H1 (cell line): ENCODE data around the gene GNAO1. TPM values are rescaled to one million over a fixed set of nuclear protein-coding genes. Genes with fewer than 3 reads are reported as not detected.

Experiments
- CTCF ChIA-PET: fragments of 300-600 bp; sonication (Branson Sonifier 250); formaldehyde crosslinking; loops from one replicate; lab custom pipeline; 2021; ENCODE audit not compliant: partially characterized antibody; lab: Charles Lee
- POLR2A ChIA-PET: fragments of 300-600 bp; sonication (Branson Sonifier 250); formaldehyde crosslinking; loops from one replicate; lab custom pipeline; 2021; ENCODE audit warnings: inconsistent platforms; ENCODE audit not compliant: partially characterized antibody; lab: Charles Lee
- DNase-seq, 2 experiments: peaks; one replicate each; pipeline versions ENCODE4 v3.0.0 to v3.0.0-alpha.2; 2010 to 2022; ENCODE audit warnings: low spot score in 2 of 2, low read depth in 1 of 2, mixed read lengths in 1 of 2
- FAIRE-seq: peaks from 2 replicates; lab custom pipeline; 2011; peaks lifted over from hg19 to GRCh38; lab: Jason Lieb, UNC
- H2AFZ ChIP-seq: 2 replicates; pipeline ENCODE4 v1.8.1; 2012; ENCODE audit warnings: low read length, inconsistent platforms
- H2AK5ac ChIP-seq: 2 replicates; pipeline ENCODE4 v1.6.1; 2013; ENCODE audit warnings: low read depth, low read length
- H2BK120ac ChIP-seq: replicated peaks from 2 replicates; pipeline ENCODE3; 2013; ENCODE audit warnings: low read depth, low read length, inconsistent platforms
- H2BK12ac ChIP-seq: 2 replicates; pipeline ENCODE4 v1.6.1; 2013; ENCODE audit warnings: low read depth, low read length
- H2BK15ac ChIP-seq: 2 replicates; pipeline ENCODE4 v1.6.1; 2013; ENCODE audit warnings: low read length
- H2BK20ac ChIP-seq: 2 replicates; pipeline ENCODE4 v1.6.1; 2013; ENCODE audit warnings: low read length
- H2BK5ac ChIP-seq: 2 replicates; pipeline ENCODE4 v1.6.1; 2013; ENCODE audit warnings: low read depth, low read length
- H3K14ac ChIP-seq: 2 replicates; pipeline ENCODE4 v1.6.1; 2013; ENCODE audit warnings: inconsistent platforms; ENCODE audit not compliant: insufficient read length
- H3K18ac ChIP-seq: 2 replicates; pipeline ENCODE4 v1.6.1; 2013; ENCODE audit warnings: low read length; ENCODE audit errors: extremely low read depth
- H3K23ac ChIP-seq: 2 replicates; pipeline ENCODE4 v1.6.1; 2013; ENCODE audit warnings: inconsistent platforms; ENCODE audit not compliant: insufficient read length
- H3K23me2 ChIP-seq: 2 replicates; pipeline ENCODE4 v1.6.1; 2013; ENCODE audit warnings: low read depth, low read length
- H3K27ac ChIP-seq: 2 replicates; pipeline ENCODE4 v1.6.1; 2011; ENCODE audit warnings: low read depth, low read length, inconsistent platforms
- H3K27me3 ChIP-seq, 4 experiments: replicated peaks in 1 of 4; 1 replicate in 1 of 4; 2 replicates in 3 of 4; pipeline versions ENCODE4 v1.6.1 to v1.8.1; 2011 to 2013; ENCODE audit warnings: low read length in 3 of 4, mild to moderate bottlenecking in 3 of 4, inconsistent platforms in 2 of 4, mixed read lengths in 2 of 4, moderate library complexity in 1 of 4; ENCODE audit not compliant: control insufficient read depth in 3 of 4, insufficient read depth in 3 of 4; ENCODE audit errors: extremely low read depth in 1 of 4
- H3K36me3 ChIP-seq, 4 experiments: 2 replicates each; pipeline versions ENCODE4 v1.6.1 to v1.8.1; 2011 to 2013; ENCODE audit warnings: mild to moderate bottlenecking in 4 of 4, low read length in 3 of 4, moderate library complexity in 2 of 4, control low read depth in 1 of 4, inconsistent platforms in 1 of 4; ENCODE audit not compliant: insufficient read depth in 4 of 4, control insufficient read depth in 2 of 4
- H3K4ac ChIP-seq: replicated peaks from 2 replicates; pipeline ENCODE3; 2013; ENCODE audit warnings: low read length, low read depth, mixed read lengths, inconsistent platforms; ENCODE audit not compliant: insufficient read length
- H3K4me1 ChIP-seq, 4 experiments: replicated peaks in 1 of 4; 1 replicate in 1 of 4; 2 replicates in 3 of 4; pipeline versions ENCODE4 v1.6.1 to v1.8.1; 2011 to 2013; ENCODE audit warnings: low read length in 3 of 4, inconsistent platforms in 2 of 4, mixed read lengths in 1 of 4; ENCODE audit not compliant: insufficient read depth in 4 of 4, control insufficient read depth in 3 of 4
- H3K4me2 ChIP-seq, 2 experiments: 2 replicates each; pipeline versions ENCODE4 v1.6.1 to v1.8.1; 2011 to 2013; ENCODE audit warnings: low read depth in 2 of 2, low read length in 2 of 2, control low read depth in 1 of 2, inconsistent platforms in 1 of 2, mild to moderate bottlenecking in 1 of 2; ENCODE audit not compliant: insufficient read depth in 1 of 2
- H3K4me3 ChIP-seq, 4 experiments: fragments of 200-600, 300-600 bp in 1 of 4; sonication (generic), shearing (Covaris generic), sonication (Bioruptor Twin) in 1 of 4; 2 replicates each; pipeline versions ENCODE4 v1.5.1 to v1.8.1; 2011 to 2016; ENCODE audit warnings: low read length in 4 of 4, low read depth in 3 of 4, control low read depth in 2 of 4, inconsistent platforms in 2 of 4, mild to moderate bottlenecking in 2 of 4, mixed read lengths in 1 of 4, moderate library complexity in 1 of 4; ENCODE audit not compliant: insufficient read depth in 2 of 4; ENCODE audit errors: extremely low read depth in 1 of 4
- H3K56ac ChIP-seq: replicated peaks from 2 replicates; pipeline ENCODE3; 2013; ENCODE audit warnings: low read depth, mild to moderate bottlenecking, mixed read lengths, low read length, inconsistent platforms; ENCODE audit not compliant: insufficient read length
- H3K79me1 ChIP-seq: 2 replicates; pipeline ENCODE4 v1.6.1; 2013; ENCODE audit warnings: low read depth, low read length, control low read depth
- H3K79me2 ChIP-seq, 2 experiments: 2 replicates each; pipeline versions ENCODE4 v1.6.1 to v1.8.1; 2012 to 2013; ENCODE audit warnings: low read length in 2 of 2, mild to moderate bottlenecking in 2 of 2, inconsistent platforms in 1 of 2; ENCODE audit not compliant: insufficient read depth in 2 of 2, control insufficient read depth in 1 of 2
- H3K9ac ChIP-seq, 4 experiments: replicated peaks in 1 of 4; 1 replicate in 1 of 4; 2 replicates in 3 of 4; pipeline versions ENCODE4 v1.6.1 to v1.8.1; 2011 to 2013; ENCODE audit warnings: low read depth in 3 of 4, low read length in 3 of 4, control low read depth in 2 of 4, mild to moderate bottlenecking in 2 of 4, moderate library complexity in 2 of 4, inconsistent platforms in 1 of 4; ENCODE audit errors: extremely low read depth in 1 of 4
- H3K9me3 ChIP-seq, 2 experiments: 2 replicates each; pipeline versions ENCODE4 v1.6.1 to v1.8.1; 2012 to 2013; ENCODE audit warnings: mild to moderate bottlenecking in 2 of 2, moderate library complexity in 2 of 2, control low read depth in 1 of 2, inconsistent platforms in 1 of 2, low read depth in 1 of 2, low read length in 1 of 2, mixed read lengths in 1 of 2; ENCODE audit not compliant: insufficient read depth in 2 of 2
- H4K20me1 ChIP-seq, 2 experiments: replicated peaks in 1 of 2; 2 replicates each; pipeline versions ENCODE3 to v1.8.1; 2011 to 2013; ENCODE audit warnings: inconsistent platforms in 2 of 2, low read length in 2 of 2, mild to moderate bottlenecking in 1 of 2; ENCODE audit not compliant: insufficient read depth in 2 of 2, control insufficient read depth in 1 of 2
- H4K5ac ChIP-seq: 2 replicates; pipeline ENCODE4 v1.6.1; 2013; ENCODE audit warnings: low read length, low read depth, mixed read lengths, inconsistent platforms; ENCODE audit not compliant: insufficient read length
- H4K8ac ChIP-seq: 2 replicates; pipeline ENCODE4 v1.8.0; 2013; ENCODE audit warnings: mild to moderate bottlenecking, moderate library complexity, low read length, inconsistent platforms; ENCODE audit not compliant: insufficient read depth; ENCODE audit errors: extremely low read depth
- H4K91ac ChIP-seq: replicated peaks from 2 replicates; pipeline ENCODE3; 2013; ENCODE audit warnings: low read length, mixed read lengths, inconsistent platforms; ENCODE audit not compliant: insufficient read length
- ASH2L ChIP-seq: fragments of 200-600, 300-600 bp; sonication (generic); IDR thresholded peaks from one replicate; pipeline ENCODE4 v1.7.1; 2017; ENCODE audit warnings: low read length
- BCL11A ChIP-seq, 2 experiments: IDR thresholded peaks; one replicate each; pipeline ENCODE4 v1.6.1; 2011; ENCODE audit warnings: low read depth in 2 of 2, low read length in 2 of 2, mild to moderate bottlenecking in 2 of 2
- EZH2 ChIP-seq: fragments of 200-600 bp; sonication (generic); IDR thresholded peaks from 2 replicates; pipeline ENCODE4 v1.7.1; 2012; ENCODE audit warnings: low read depth, mild to moderate bottlenecking, moderate library complexity, low read length, inconsistent platforms; ENCODE audit not compliant: severe bottlenecking
- FOSL1 ChIP-seq: IDR thresholded peaks from 2 replicates; pipeline ENCODE4 v1.6.1; 2011; ENCODE audit warnings: mild to moderate bottlenecking, low read depth, low read length, moderate library complexity; ENCODE audit not compliant: insufficient read depth
- GTF2F1 ChIP-seq: IDR thresholded peaks from 2 replicates; pipeline ENCODE4 v1.6.1; 2012; ENCODE audit warnings: low read depth, low read length, improper control_type of control experiment, borderline replicate concordance
- JUND ChIP-seq: IDR thresholded peaks from 2 replicates; pipeline ENCODE4 v1.6.1; 2011; ENCODE audit warnings: mild to moderate bottlenecking, improper control_type of control experiment, low read length
- KDM1A ChIP-seq: fragments of 200-600, 300-600 bp; sonication (generic); IDR thresholded peaks from 2 replicates; pipeline ENCODE4 v1.7.1; 2016; ENCODE audit warnings: mild to moderate bottlenecking, low read length, borderline replicate concordance
- KDM5A ChIP-seq: fragments of 200-600 bp; IDR thresholded peaks from 2 replicates; pipeline ENCODE4 v1.7.1; 2012; ENCODE audit warnings: mild to moderate bottlenecking, low read length, inconsistent platforms, mixed read lengths
- RNF2 ChIP-seq: fragments of 200-900, 300-1000 bp; sonication (generic); IDR thresholded peaks from 2 replicates; pipeline ENCODE4 v1.7.1; 2016; ENCODE audit warnings: borderline replicate concordance, low read depth, mild to moderate bottlenecking, antibody characterized with exemption, low read length; ENCODE audit not compliant: poor library complexity, severe bottlenecking; ENCODE audit errors: missing control alignments
- SAP30 ChIP-seq: fragments of 300-600 bp; sonication (generic); IDR thresholded peaks from 2 replicates; pipeline ENCODE4 v1.7.1; 2012; ENCODE audit warnings: low read length, moderate library complexity, mild to moderate bottlenecking, inconsistent platforms; ENCODE audit not compliant: insufficient read depth, insufficient replicate concordance
- SIN3A ChIP-seq, 2 experiments: IDR thresholded peaks in 1 of 2; conservative IDR thresholded peaks in 1 of 2; 2 replicates each; pipeline ENCODE4 v1.6.1; 2011 to 2012; ENCODE audit warnings: low read length in 2 of 2, improper control_type of control experiment in 1 of 2, low read depth in 1 of 2, mild to moderate bottlenecking in 1 of 2
- SP1 ChIP-seq: IDR thresholded peaks from 2 replicates; pipeline ENCODE4 v1.6.1; 2011; ENCODE audit warnings: low read depth, low read length
- SUZ12 ChIP-seq: fragments of 200-600 bp; sonication (generic); IDR thresholded peaks from 2 replicates; pipeline ENCODE4 v1.6.1; 2012; ENCODE audit warnings: mild to moderate bottlenecking, inconsistent platforms, low read length, moderate library complexity, mixed read lengths
- WGBS, 2 experiments: shearing (Covaris generic) in 1 of 2; methylation state at CpG; one replicate each; pipeline versions ENCODE4 v1.1.6 to v1.1.7; 2013 to 2015; ENCODE audit warnings: low lambda C conversion rate in 2 of 2, mixed read lengths in 2 of 2, inconsistent platforms in 1 of 2, low coverage in 1 of 2, missing lambda C conversion rate in 1 of 2; ENCODE audit not compliant: insufficient replicate concordance in 2 of 2, insufficient coverage in 1 of 2, insufficient read length in 1 of 2; ENCODE audit errors: extremely low coverage in 1 of 2, missing lambda C conversion rate in 1 of 2; 5-methylcytosine and 5-hydroxymethylcytosine counted together
- polyA plus RNA-seq, 7 experiments: library from polyadenylated mRNA; depleted of rRNA in 3 of 7; stranded (reverse) in 5 of 7; unstranded in 2 of 7; fragments of >200 nt in 5 of 7; fragments of 200-250 nt in 2 of 7; gene quantifications; 1 replicate in 5 of 7; 2 replicates in 1 of 7; 4 replicates in 1 of 7; pipeline versions ENCODE4 v1.2.1 to v1.2.3, GENCODE V29; 2011 to 2013; ENCODE audit warnings: missing spikeins in 2 of 7, mixed read lengths in 2 of 7
- total RNA-seq: library from RNA; stranded (reverse); fragmentation: NEBNext Ultra II Directional; extraction: Animal tissue kit (Norgen Biotek cat#: 25700); gene quantifications from 2 replicates; pipeline ENCODE4 v1.2.1, GENCODE V29; 2021
- TF ChIP-seq, protein P1 (sequence below): IDR thresholded peaks from 2 replicates; pipeline ENCODE4 v1.6.1; 2011; ENCODE audit warnings: low read depth, mild to moderate bottlenecking, low read length; ENCODE audit not compliant: insufficient read depth

Gene GNAO1
- total and polyA plus RNA-seq, 2 of the 8 experiments (the other 6 are each of a cell fraction or from before 2014, with no cell fraction given), result 6.7 to 34.4 TPM

DNA sequence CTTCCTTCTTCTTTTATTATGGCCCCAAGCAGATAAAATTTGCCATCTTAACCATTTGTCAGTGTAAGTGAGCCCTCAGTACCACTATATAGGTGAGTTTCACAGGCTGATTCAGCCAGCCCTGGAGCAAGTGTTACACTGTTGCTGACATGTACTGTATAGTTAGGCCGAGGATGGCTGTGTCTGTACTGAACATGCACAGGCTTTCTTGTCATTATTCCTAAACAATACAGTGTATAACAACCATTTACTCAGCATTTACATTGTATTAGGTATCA lies 180.3 kb downstream of the GNAO1 start:
- no peak overlapping the region for H2BK20ac ChIP-seq
- no peaks in the 10 kb centered on the region for H4K20me1 ChIP-seq
- H3K9me3 ChIP-seq, result no peaks in the 10 kb centered on the region
- no peak for DNase-seq
- no peak overlapping the region for H3K4me2 ChIP-seq
- POLR2A ChIA-PET, result interaction anchor here (1.0 kb wide), 1 partner anchor 15 kb away, joined by 4 read pairs; no protein-coding TSS in a partner anchor
- 100% methylated on average over 1 of the region's 1 CpG; no CpG with 5 or more reads in 1 of the 2 experiments for WGBS, 2 experiments
- no peaks in the 10 kb centered on the region for H3K36me3 ChIP-seq
- H3K14ac ChIP-seq, result no peak overlapping the region
- no peak for FAIRE-seq
- no peaks in the 10 kb centered on the region for H3K27me3 ChIP-seq
- no peak overlapping the region for H3K4me3 ChIP-seq
- no peak overlapping the region for H3K9ac ChIP-seq
- no peak overlapping the region for H2BK5ac ChIP-seq
- no peak overlapping the region for H2BK15ac ChIP-seq
- H2BK12ac ChIP-seq, result no peak overlapping the region
- H3K27ac ChIP-seq, result no peak overlapping the region
- H3K79me2 ChIP-seq, result no peaks in the 10 kb centered on the region
- H2BK120ac ChIP-seq, result no peak overlapping the region
- H3K56ac ChIP-seq, result no peak overlapping the region
- no peaks in the 10 kb centered on the region for H3K4me1 ChIP-seq
- no peak overlapping the region for H2AFZ ChIP-seq
- H3K4ac ChIP-seq, result no peak overlapping the region
- no peak overlapping the region for H4K91ac ChIP-seq
- no peaks in the 10 kb centered on the region for H3K23me2 ChIP-seq
- H3K23ac ChIP-seq, result no peak overlapping the region
- no peak overlapping the region for H2AK5ac ChIP-seq
- no peak overlapping the region for H4K8ac ChIP-seq
- CTCF ChIA-PET, result interaction anchor here (0.6 to 3.4 kb wide), 3 partner anchors 14 to 669 kb away, joined by 3 to 16 read pairs (median 5); no protein-coding TSS in a partner anchor
- no peaks in the 10 kb centered on the region for H3K79me1 ChIP-seq
- H3K18ac ChIP-seq, result no peak overlapping the region
- no peak overlapping the region for H4K5ac ChIP-seq
- TF ChIP-seq RNF2, result no peak
- TF ChIP-seq, protein P1, sequence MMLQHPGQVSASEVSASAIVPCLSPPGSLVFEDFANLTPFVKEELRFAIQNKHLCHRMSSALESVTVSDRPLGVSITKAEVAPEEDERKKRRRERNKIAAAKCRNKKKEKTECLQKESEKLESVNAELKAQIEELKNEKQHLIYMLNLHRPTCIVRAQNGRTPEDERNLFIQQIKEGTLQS, result no peak
- no peak for TF ChIP-seq SUZ12
- TF ChIP-seq EZH2, result no peak
- TF ChIP-seq SP1, result no peak
- TF ChIP-seq SAP30, result no peak
- TF ChIP-seq FOSL1, result no peak
- no peak for TF ChIP-seq GTF2F1
- TF ChIP-seq ASH2L, result no peak
- no peak for TF ChIP-seq JUND
- TF ChIP-seq KDM1A, result no peak
- TF ChIP-seq SIN3A (conservative IDR thresholded peaks at IDR 0.05 in 1 of 2, IDR thresholded peaks at IDR 0.05 in 1 of 2; ENCODE audit: low read depth in 1 of 2, low read length in 2 of 2), result no peak
- no peak for TF ChIP-seq KDM5A
- no peak for TF ChIP-seq BCL11A (IDR thresholded peaks at IDR 0.05; ENCODE audit: low read depth in 2 of 2, low read length in 2 of 2)
